ENCODE data around the gene GAL. TPM values are rescaled to one million over a fixed set of nuclear protein-coding genes. Genes with fewer than 3 reads are reported as not detected.

Gene GAL
- polyA plus RNA-seq, 1 donor from 2014 or later: not detected

GRCh38 chr11:68653486-68654430 is 30.6 kb upstream of the GAL start:
- Mint-ChIP-seq H3K9me3 (peaks cover 0 to 3% (median 0%) of the 10 kb centered on the region in 3 donors), H3K4me3 (no peak overlapping the region), H3K4me1 (peaks cover 0 to 2% (median 0%) of the 10 kb centered on the region in 3 donors), H3K36me3 (no peaks in the 10 kb centered on the region), H3K27me3 (peaks cover 14% of the 10 kb centered on the region), H3K27ac (no peak overlapping the region)

- Mint-ChIP-seq H3K9me3 (peaks cover 0 to 3% (median 0%) of the 10 kb centered on the region in 3 donors), H3K36me3 (no peaks in the 10 kb centered on the region), H3K27me3 (peaks cover 12% of the 10 kb centered on the region), H3K4me3 (no peak overlapping the region), H3K27ac (no peak overlapping the region), H3K4me1 (peaks cover 0 to 2% (median 0%) of the 10 kb centered on the region in 3 donors)
Measured at GRCh38 chr11:68654978-68655377, 29.4 kb upstream of the GAL start.

- H3K27me3 Mint-ChIP-seq: peaks cover 12% of the 10 kb centered on the region
Measured at GRCh38 chr11:68655406-68655805, 28.9 kb upstream of the GAL start.

GRCh38 chr11:68655806-68656205 is 28.5 kb upstream of the GAL start:
- H3K27ac Mint-ChIP-seq: no peak overlapping the region
- H3K36me3 Mint-ChIP-seq: no peaks in the 10 kb centered on the region
- H3K4me1 Mint-ChIP-seq: peaks cover 0 to 2% (median 0%) of the 10 kb centered on the region in 3 donors
- peaks cover 0 to 3% (median 0%) of the 10 kb centered on the region in 3 donors for H3K9me3 Mint-ChIP-seq
- peaks cover 11% of the 10 kb centered on the region for H3K27me3 Mint-ChIP-seq
- H3K4me3 Mint-ChIP-seq: no peak overlapping the region

More at GRCh38 chr11:68655406-68655805, 28.9 kb upstream of the GAL start:
- Mint-ChIP-seq H3K27ac (no peak overlapping the region), H3K4me3 (no peak overlapping the region), H3K9me3 (peaks cover 0 to 3% (median 0%) of the 10 kb centered on the region in 3 donors), H3K36me3 (no peaks in the 10 kb centered on the region), H3K4me1 (peaks cover 0 to 2% (median 0%) of the 10 kb centered on the region in 3 donors)

- no peak overlapping the region for H3K27ac Mint-ChIP-seq
- peaks cover 11% of the 10 kb centered on the region for H3K27me3 Mint-ChIP-seq
Measured at GRCh38 chr11:68657021-68657780, 27.1 kb upstream of the GAL start.

DNA sequence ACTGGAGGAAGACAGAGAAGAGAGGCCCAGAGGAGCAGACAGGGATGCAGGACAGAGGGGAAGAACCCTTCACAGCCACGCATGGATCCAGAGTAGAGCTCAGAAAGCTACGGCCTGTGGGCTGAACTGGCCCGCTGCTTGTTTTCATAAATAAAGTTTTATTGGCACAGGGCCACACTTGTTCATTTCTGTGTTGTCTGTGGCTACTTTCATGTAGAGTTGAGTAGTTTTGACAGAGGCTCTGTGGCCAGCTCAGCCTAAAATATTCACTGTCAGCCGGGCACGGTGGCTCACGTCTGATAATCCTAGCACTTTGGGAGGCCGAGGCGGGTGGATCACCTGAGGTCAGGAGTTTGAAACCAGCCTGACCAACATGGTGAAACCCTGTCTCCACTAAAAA is 26.2 kb upstream of the GAL start:
- Mint-ChIP-seq H3K4me1 (no peaks in the 10 kb centered on the region), H3K9me3 (peaks cover 0 to 7% (median 0%) of the 10 kb centered on the region in 3 donors), H3K4me3 (no peak overlapping the region), H3K27me3 (peaks cover 10% of the 10 kb centered on the region), H3K27ac (no peak overlapping the region), H3K36me3 (no peaks in the 10 kb centered on the region)

More at GRCh38 chr11:68657021-68657780, 27.1 kb upstream of the GAL start:
- no peak overlapping the region for H3K4me3 Mint-ChIP-seq
- H3K36me3 Mint-ChIP-seq: no peaks in the 10 kb centered on the region
- peaks cover 0 to 5% (median 0%) of the 10 kb centered on the region in 3 donors for H3K9me3 Mint-ChIP-seq
- H3K4me1 Mint-ChIP-seq: peaks cover 0 to 2% (median 0%) of the 10 kb centered on the region in 3 donors

- no peak overlapping the region for H3K27ac Mint-ChIP-seq
- no peaks in the 10 kb centered on the region for H3K4me1 Mint-ChIP-seq
- no peaks in the 10 kb centered on the region for H3K36me3 Mint-ChIP-seq
- H3K9me3 Mint-ChIP-seq: peaks cover 0 to 7% (median 0%) of the 10 kb centered on the region in 3 donors
- H3K27me3 Mint-ChIP-seq: peaks cover 9% of the 10 kb centered on the region
- H3K4me3 Mint-ChIP-seq: no peak overlapping the region
Measured at GRCh38 chr11:68658661-68659060, 25.7 kb upstream of the GAL start.

- no peak overlapping the region for H3K4me3 Mint-ChIP-seq
- no peak overlapping the region for H3K27ac Mint-ChIP-seq
- peaks cover 10% of the 10 kb centered on the region for H3K27me3 Mint-ChIP-seq
- H3K4me1 Mint-ChIP-seq: no peaks in the 10 kb centered on the region
- no peaks in the 10 kb centered on the region for H3K36me3 Mint-ChIP-seq
- peaks cover 0 to 7% (median 0%) of the 10 kb centered on the region in 3 donors for H3K9me3 Mint-ChIP-seq
Measured at GRCh38 chr11:68659158-68659921, 25.0 kb upstream of the GAL start.

DNA sequence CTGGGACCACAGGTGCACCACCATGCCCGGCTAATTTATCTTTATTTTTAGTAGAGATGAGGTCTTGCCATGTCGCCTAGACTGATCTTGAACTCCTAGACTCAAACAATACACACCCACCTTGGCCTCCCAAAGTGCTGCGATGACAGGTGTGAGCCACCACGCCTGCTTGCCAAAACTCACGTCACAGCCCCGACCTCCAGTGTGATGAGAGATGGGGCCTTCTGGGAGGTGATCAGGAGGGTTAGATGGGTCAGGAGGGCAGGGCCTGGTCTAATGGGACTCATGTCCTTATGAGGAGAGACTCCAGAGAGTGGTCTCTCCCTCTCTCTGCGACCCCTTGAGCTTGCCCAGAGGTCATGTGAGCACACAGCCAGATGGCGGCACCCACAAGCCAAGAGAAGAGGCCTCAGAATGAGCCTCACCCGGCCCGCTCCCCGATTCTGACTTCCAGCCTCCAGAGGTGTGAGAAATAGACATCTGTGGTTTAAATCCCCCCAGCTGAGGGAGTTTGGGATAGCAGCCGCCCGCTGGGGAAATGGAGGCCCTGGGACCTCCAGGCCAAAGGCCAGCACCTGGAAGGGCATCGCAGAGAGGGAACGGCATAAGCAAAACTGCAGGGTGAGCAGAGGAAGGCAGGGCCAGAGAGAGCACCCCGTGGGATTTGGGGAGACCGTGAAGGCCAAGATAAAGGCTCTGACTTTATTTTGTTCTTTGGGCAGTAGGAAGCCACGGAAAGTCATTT is 24.1 kb upstream of the GAL start:
- H3K9me3 Mint-ChIP-seq: peaks cover 0 to 7% (median 0%) of the 10 kb centered on the region in 3 donors
- H3K27ac Mint-ChIP-seq: no peak overlapping the region
- no peaks in the 10 kb centered on the region for H3K4me1 Mint-ChIP-seq
- H3K27me3 Mint-ChIP-seq: peaks cover 12% of the 10 kb centered on the region
- H3K36me3 Mint-ChIP-seq: no peaks in the 10 kb centered on the region
- no peak overlapping the region for H3K4me3 Mint-ChIP-seq

DNA sequence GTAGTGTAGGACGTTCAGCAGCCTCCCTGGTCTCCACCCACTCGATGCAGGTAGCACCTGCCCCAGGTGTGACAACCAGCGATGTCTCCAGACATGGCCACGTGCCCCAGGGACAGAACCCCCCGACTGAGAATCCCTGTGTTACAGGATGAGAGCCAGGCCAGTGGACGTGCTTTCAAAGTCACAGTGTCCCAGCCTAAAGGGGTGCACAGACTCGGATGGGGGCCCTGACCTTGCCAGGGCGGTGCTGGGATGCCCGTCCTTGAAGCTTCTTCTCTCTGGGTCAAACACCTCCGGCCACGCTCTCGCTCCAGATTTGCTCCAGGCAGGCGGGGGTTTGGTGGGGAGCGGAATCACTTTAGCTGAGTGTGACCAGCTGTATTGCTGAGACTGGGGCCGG is 23.3 kb upstream of the GAL start:
- Mint-ChIP-seq H3K27me3 (peaks cover 10% of the 10 kb centered on the region), H3K9me3 (peaks cover 0 to 7% (median 0%) of the 10 kb centered on the region in 3 donors), H3K4me3 (no peak overlapping the region), H3K27ac (no peak overlapping the region), H3K36me3 (no peaks in the 10 kb centered on the region), H3K4me1 (no peaks in the 10 kb centered on the region)

DNA sequence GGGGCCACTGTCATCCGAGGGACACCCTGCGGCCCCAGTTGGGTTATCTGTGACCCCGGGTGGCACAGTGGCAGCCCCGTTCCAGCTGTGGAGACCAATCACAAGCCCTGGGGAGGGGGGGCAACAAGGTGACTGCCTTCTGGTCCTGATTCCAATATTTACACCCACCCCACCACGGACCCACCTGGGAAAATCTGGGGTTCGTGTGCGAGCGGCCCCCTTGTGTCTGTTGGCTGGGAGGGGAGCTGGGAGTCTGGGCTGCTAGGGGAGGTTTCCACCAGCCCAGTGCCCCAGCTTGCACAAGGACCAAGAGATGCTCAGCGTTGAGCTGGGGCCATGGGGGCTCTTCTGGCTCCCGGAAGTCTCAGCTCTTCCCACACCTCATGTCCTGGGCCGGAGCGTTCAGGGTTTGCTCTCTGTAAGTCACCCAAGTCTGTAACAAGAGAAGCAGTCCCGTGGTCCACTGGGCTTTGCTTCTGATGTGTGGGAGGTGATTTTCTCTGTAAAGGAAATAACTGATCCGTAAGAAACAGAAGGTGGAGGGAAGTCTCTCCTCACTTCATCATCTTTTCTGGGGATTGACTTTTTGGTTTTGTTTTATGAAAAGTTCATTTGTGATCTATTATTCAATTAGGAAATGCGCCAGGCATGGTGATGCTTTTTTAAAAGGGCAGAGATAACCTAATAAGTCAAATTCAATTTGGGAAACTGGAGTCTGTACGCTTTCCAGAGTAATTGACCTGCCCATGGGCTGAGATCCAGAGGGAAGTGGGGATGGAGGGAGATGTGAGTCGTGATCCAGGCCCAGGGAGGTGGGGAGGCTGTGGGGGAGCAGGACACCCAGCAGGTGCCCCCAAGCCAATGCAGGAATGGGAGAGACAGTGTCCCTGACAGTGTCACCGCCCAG is 22.4 kb upstream of the GAL start:
- no peak overlapping the region for H3K4me3 Mint-ChIP-seq
- H3K27ac Mint-ChIP-seq: no peak overlapping the region
- peaks cover 0 to 4% (median 0%) of the 10 kb centered on the region in 3 donors for H3K9me3 Mint-ChIP-seq
- no peaks in the 10 kb centered on the region for H3K36me3 Mint-ChIP-seq
- peaks cover 0 to 1% (median 0%) of the 10 kb centered on the region in 3 donors for H3K4me1 Mint-ChIP-seq
- H3K27me3 Mint-ChIP-seq: peaks cover 10% of the 10 kb centered on the region

GRCh38 chr11:68663482-68664010 is 20.8 kb upstream of the GAL start:
- Mint-ChIP-seq H3K4me1 (peaks cover 0 to 3% (median 0%) of the 10 kb centered on the region in 3 donors), H3K9me3 (peaks cover 0 to 4% (median 0%) of the 10 kb centered on the region in 3 donors), H3K36me3 (no peaks in the 10 kb centered on the region), H3K27ac (no peak overlapping the region), H3K27me3 (peaks cover 6% of the 10 kb centered on the region), H3K4me3 (no peak overlapping the region)

DNA sequence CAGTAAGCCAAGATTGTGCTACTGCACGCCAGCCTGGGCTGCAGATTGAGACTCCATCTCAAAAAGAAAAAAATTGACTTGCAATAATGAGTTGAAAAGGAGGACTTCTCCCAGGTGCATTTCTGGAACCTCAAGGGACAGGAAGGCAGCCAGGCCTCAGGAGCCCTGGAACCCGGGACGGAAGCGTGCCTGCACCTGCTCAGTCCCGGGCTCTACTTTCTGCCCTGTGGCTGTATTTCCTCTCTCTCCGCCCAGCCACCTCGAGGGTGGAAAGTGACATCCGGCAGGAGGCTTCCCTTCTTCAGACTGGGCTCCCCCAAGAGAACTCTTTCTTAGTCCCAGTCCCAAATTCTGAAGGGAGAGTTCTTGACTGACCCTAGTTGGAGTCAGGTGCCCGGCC is 20.2 kb upstream of the GAL start:
- H3K4me1 Mint-ChIP-seq: peaks cover 0 to 3% (median 0%) of the 10 kb centered on the region in 3 donors

More for the DNA sequence above, 20.2 kb upstream of the GAL start:
- H3K27ac Mint-ChIP-seq: no peak overlapping the region
- peaks cover 6% of the 10 kb centered on the region for H3K27me3 Mint-ChIP-seq
- no peaks in the 10 kb centered on the region for H3K36me3 Mint-ChIP-seq
- no peak overlapping the region for H3K4me3 Mint-ChIP-seq
- peaks cover 0 to 4% (median 0%) of the 10 kb centered on the region in 3 donors for H3K9me3 Mint-ChIP-seq
